Activated naive CD4-positive, alpha-beta T cell treated with anti-CD3 and anti-CD28 coated beads, Interleukin-2, amount 10 ng/mL, durations not matched to agents 7 days and 5 days (primary cell): ENCODE data around the gene SUOX.
"Not testable (repeated sequence)": the region's sequence is repeated elsewhere in the genome, so short reads cannot be mapped to it uniquely, and the experiment has no call there.

ENCODE experiments used
- CTCF ChIA-PET: fragments of 350-600 bp; sonication (Branson Sonifier 250); formaldehyde crosslinking; loops from one replicate; lab custom pipeline; 2021; ENCODE audit warnings: antibody characterized with exemption; lab: Charles Lee
- DNase-seq: peaks from one replicate; pipeline ENCODE4 v3.0.0-alpha.2; 2020
- H3K27ac Mint-ChIP-seq: one replicate; pipeline ENCODE4 v1.8.0; 2021; ENCODE audit warnings: mild to moderate bottlenecking, moderate library complexity, mixed read lengths
- H3K27me3 Mint-ChIP-seq: one replicate; pipeline ENCODE4 v1.8.0; 2021; ENCODE audit warnings: mild to moderate bottlenecking, mixed read lengths
- H3K36me3 Mint-ChIP-seq: one replicate; pipeline ENCODE4 v1.8.0; 2021; ENCODE audit warnings: mixed read lengths
- H3K4me1 Mint-ChIP-seq: one replicate; pipeline ENCODE4 v1.8.0; 2021; ENCODE audit warnings: mixed read lengths
- H3K4me3 Mint-ChIP-seq: one replicate; pipeline ENCODE4 v1.8.0; 2021; ENCODE audit warnings: mild to moderate bottlenecking, moderate library complexity, mixed read lengths
- H3K9me3 Mint-ChIP-seq: one replicate; pipeline ENCODE4 v1.8.0; 2021; ENCODE audit warnings: mixed read lengths

Gene SUOX

DNA sequence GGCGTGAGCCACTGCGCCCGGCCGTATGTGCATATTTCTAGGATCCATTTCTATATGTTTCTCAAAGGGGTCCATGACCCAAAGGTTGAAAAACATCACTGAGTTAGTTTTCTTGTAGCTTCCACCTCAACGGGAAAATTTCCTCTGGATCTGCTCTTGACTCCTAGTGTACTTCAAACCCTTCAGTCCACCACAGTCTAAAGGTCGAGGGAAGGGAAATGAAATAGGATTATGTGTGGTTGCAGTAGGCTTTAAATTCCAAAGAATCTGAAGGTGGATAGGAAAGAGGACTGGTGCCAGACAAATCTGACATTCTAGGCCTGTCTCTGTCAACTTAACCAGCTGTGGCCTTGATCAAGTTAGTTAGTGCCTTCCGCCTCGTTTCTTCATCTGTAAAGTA is 1.7 kb upstream of the SUOX start:
- Mint-ChIP-seq H3K36me3 (peaks cover 39% of the 10 kb centered on the region), H3K4me1 (peaks cover 35% of the 10 kb centered on the region)
- CTCF ChIA-PET = interaction anchor here (0.7 to 7.3 kb wide), 21 partner anchors 10 to 268 kb away, joined by 3 to 128 read pairs (median 7); partner anchors contain the start of genes RAB5B, RPL41, SMARCC2 and ZC3H10

DNA sequence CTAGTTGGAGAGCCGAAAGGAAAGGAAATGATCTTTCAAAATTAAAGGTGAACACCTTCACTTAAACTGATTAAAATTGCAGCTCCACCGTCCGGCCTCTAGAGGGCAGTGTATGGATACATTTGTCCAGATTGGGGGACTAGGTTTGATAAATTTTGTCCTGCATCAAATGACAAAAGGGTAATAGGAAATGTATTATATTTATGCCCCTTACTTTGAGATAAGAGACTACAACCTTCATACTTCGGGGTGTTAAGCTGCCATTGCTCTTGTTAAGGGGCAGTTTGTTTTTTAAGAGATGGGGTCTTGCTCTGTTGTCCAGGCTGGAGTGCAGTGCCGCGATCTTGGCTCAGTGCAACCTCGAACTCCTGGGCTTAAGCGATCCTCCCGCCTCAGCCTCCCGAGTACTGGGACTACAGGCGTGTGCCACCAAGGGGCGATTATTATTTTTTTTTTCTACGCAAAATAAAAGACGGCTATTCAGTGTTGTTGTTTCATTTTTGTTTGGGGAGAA is 818 bp upstream of the SUOX start:
- Mint-ChIP-seq H3K9me3 (no peaks in the 10 kb centered on the region), H3K4me1 (peaks cover 35% of the 10 kb centered on the region), H3K27ac (peak overlapping the region; percentile 42), H3K27me3 (peaks cover 30% of the 10 kb centered on the region), H3K4me3 (peak overlapping the region; percentile 57), H3K36me3 (peaks cover 30% of the 10 kb centered on the region)
- CTCF ChIA-PET = interaction anchor here (0.7 to 7.3 kb wide), 28 partner anchors 9 to 267 kb away, joined by 3 to 128 read pairs (median 5); partner anchors contain the start of genes IKZF4, RAB5B, RPL41 and SMARCC2
- DNase-seq = peak; percentile 77

More for the DNA sequence above, 1.7 kb upstream of the SUOX start:
- Mint-ChIP-seq H3K9me3 (no peaks in the 10 kb centered on the region), H3K27me3 (peaks cover 30% of the 10 kb centered on the region), H3K4me3 (no peak overlapping the region), H3K27ac (peak overlapping the region; percentile 11)
- DNase-seq = no peak

DNA sequence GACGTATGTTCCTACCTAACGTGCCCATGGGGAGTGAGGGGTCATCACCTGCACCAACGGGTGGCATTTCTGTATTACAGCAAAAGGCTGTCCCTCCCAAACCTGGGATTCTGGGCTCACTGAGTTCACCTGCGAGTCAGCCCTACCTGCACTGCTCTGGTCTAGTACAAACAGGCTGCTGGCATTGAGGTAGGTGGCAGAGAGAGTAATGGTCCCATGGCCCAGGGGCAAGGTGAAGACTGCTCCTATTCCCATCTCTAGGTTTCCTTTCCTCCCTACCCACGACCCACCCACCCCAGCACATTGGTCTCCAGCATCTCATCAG is 421 bp downstream of the SUOX start:
- DNase-seq = no peak
- H3K4me1 Mint-ChIP-seq = peaks cover 35% of the 10 kb centered on the region

DNA sequence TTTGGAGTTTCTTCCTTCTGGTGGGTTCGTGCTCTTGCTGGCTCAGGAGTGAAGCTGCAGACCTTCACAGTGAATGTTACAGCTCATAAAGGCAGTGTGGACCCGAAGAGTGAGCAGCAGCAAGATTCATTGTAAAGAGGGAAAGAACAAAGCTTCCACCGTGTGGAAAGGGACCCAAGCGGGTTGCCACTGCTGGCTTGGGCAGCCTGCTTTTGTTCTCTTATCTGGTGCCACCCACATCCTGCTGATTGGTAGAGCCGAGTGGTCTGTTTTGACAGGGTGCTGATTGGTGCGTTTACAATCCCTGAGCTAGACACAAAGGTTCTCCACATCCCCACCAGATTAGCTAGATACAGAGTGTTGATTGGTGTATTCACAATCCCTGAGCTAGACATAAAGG is 2.4 kb downstream of the SUOX start:
- H3K4me3 Mint-ChIP-seq, H3K36me3 Mint-ChIP-seq, H3K9me3 Mint-ChIP-seq: not testable (repeated sequence)
- Mint-ChIP-seq H3K27ac (peak overlapping the region; percentile 28), H3K27me3 (peaks cover 33% of the 10 kb centered on the region), H3K4me1 (peaks cover 33% of the 10 kb centered on the region)
- peak; percentile 29 for DNase-seq
- CTCF ChIA-PET = interaction anchor here (2.4 kb wide), 1 partner anchor 30 kb away, joined by 19 read pairs; no protein-coding TSS in a partner anchor

More for the DNA sequence above, 421 bp downstream of the SUOX start:
- no peaks in the 10 kb centered on the region for H3K9me3 Mint-ChIP-seq
- no peak overlapping the region for H3K27ac Mint-ChIP-seq
- CTCF ChIA-PET = interaction anchor here (0.7 to 7.3 kb wide), 9 partner anchors 10 to 327 kb away, joined by 3 to 128 read pairs (median 8); partner anchors contain the start of genes IKZF4 and RAB5B
- H3K27me3 Mint-ChIP-seq = peaks cover 30% of the 10 kb centered on the region
- peaks cover 18% of the 10 kb centered on the region for H3K36me3 Mint-ChIP-seq
- H3K4me3 Mint-ChIP-seq = peak overlapping the region; percentile 56

DNA sequence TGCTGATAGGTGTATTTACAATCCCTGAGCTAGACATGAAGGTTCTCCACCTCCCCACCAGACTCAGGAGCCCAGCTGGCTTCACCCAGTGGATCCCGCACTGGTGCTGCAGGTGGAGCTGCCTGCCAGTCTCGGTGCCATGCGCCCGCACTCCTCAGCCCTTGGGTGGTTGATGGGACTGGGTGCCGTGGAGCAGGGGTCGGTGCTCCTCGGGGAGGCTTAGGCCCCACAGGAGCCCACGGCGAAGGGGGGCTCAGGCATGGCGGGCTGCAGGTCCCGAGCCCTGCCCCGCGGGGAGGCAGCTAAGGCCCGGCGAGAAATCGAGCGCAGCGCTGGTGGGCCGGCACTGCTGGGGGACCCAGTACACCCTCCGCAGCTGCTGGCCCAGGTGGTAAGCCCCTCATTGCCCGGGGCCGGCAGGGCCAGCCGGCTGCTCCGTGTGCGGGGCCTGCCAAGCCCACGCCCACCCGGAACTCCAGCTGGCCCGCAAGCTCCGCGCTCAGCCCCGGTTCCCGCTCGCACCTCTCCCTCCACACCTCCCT is 3.0 kb downstream of the SUOX start:
- CTCF ChIA-PET = interaction anchor here (2.4 kb wide), 1 partner anchor 29 kb away, joined by 19 read pairs; no protein-coding TSS in a partner anchor
- DNase-seq, H3K9me3 Mint-ChIP-seq, H3K36me3 Mint-ChIP-seq, H3K27ac Mint-ChIP-seq, H3K4me3 Mint-ChIP-seq: not testable (repeated sequence)
- Mint-ChIP-seq H3K4me1 (peaks cover 35% of the 10 kb centered on the region), H3K27me3 (peaks cover 34% of the 10 kb centered on the region)

DNA sequence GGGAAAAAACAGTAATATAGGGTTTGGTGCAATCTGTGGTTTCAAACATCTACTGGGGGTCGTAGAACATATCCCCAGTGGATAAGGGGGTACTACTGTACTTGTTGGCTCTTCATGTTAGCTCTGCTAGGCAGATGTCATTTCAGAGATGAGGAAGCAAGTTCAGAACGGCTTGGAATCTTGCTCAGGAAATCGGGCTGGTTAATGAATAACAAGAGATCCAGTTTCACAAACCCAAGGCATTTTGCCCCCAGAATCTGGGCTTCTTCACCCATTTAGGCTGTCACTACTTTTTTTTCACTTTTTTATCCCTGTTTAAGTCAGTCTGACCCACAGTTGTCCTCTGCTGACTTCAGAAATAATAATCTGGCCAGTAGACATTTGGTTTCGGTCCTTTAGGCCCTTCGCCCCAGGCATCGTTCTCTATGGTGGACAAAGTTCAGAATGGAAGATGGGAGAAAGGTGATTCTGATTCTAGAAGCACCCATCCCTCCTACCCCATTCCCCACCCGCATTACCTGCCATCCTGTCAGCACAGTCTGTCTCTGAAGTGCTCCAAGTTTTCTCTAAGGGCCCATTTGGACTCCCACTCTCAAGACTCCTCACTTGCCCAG is 4.5 kb downstream of the SUOX start:
- Mint-ChIP-seq H3K4me3 (no peak overlapping the region), H3K4me1 (peaks cover 40% of the 10 kb centered on the region), H3K36me3 (peaks cover 7% of the 10 kb centered on the region), H3K27ac (no peak overlapping the region), H3K27me3 (peaks cover 34% of the 10 kb centered on the region), H3K9me3 (no peaks in the 10 kb centered on the region)
- CTCF ChIA-PET = interaction anchor here (1.5 kb wide), 1 partner anchor 27 kb away, joined by 5 read pairs; no protein-coding TSS in a partner anchor
- no peak for DNase-seq

DNA sequence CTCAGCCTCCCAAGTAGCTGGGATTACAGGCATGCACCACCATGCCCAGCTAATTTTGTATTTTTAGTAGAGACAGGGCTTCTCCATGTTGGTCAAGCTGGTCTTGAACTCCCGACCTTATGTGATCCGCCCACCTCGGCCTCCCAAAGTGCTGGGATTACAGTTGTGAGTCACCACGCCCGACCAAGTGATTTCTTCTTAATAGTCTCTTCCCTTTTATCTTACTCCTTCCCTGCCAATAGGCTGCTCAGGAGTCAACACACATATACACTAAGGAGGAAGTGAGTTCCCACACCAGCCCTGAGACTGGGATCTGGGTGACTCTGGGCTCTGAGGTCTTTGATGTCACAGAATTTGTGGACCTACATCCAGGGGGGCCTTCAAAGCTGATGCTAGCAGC is 6.3 kb downstream of the SUOX start:
- not testable (repeated sequence) for H3K36me3 Mint-ChIP-seq, DNase-seq, H3K27ac Mint-ChIP-seq, H3K4me3 Mint-ChIP-seq, H3K9me3 Mint-ChIP-seq
- CTCF ChIA-PET = interaction anchor here (0.7 kb wide), 1 partner anchor 112 kb away, joined by 3 read pairs; no protein-coding TSS in a partner anchor
- peaks cover 38% of the 10 kb centered on the region for H3K4me1 Mint-ChIP-seq
- H3K27me3 Mint-ChIP-seq = peaks cover 22% of the 10 kb centered on the region

DNA sequence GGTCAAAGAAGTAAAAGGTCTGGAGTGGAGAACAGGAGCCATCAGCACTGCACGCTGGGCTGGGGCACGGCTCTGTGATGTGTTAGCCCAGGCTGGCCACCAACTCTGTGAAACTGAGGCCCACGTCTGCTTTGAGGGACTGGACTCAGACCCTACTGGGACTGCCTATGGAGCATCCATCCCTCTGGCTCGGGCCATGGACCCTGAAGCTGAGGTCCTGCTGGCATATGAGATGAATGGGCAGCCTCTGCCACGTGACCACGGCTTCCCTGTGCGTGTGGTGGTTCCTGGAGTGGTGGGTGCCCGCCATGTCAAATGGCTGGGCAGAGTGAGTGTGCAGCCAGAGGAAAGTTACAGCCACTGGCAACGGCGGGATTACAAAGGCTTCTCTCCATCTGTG is 7.1 kb downstream of the SUOX start:
- no peaks in the 10 kb centered on the region for H3K9me3 Mint-ChIP-seq
- H3K4me3 Mint-ChIP-seq = no peak overlapping the region
- CTCF ChIA-PET = no interaction called here
- peaks cover 7% of the 10 kb centered on the region for H3K36me3 Mint-ChIP-seq
- H3K27ac Mint-ChIP-seq = no peak overlapping the region
- H3K27me3 Mint-ChIP-seq = peaks cover 14% of the 10 kb centered on the region
- H3K4me1 Mint-ChIP-seq = peaks cover 39% of the 10 kb centered on the region
- no peak for DNase-seq

DNA sequence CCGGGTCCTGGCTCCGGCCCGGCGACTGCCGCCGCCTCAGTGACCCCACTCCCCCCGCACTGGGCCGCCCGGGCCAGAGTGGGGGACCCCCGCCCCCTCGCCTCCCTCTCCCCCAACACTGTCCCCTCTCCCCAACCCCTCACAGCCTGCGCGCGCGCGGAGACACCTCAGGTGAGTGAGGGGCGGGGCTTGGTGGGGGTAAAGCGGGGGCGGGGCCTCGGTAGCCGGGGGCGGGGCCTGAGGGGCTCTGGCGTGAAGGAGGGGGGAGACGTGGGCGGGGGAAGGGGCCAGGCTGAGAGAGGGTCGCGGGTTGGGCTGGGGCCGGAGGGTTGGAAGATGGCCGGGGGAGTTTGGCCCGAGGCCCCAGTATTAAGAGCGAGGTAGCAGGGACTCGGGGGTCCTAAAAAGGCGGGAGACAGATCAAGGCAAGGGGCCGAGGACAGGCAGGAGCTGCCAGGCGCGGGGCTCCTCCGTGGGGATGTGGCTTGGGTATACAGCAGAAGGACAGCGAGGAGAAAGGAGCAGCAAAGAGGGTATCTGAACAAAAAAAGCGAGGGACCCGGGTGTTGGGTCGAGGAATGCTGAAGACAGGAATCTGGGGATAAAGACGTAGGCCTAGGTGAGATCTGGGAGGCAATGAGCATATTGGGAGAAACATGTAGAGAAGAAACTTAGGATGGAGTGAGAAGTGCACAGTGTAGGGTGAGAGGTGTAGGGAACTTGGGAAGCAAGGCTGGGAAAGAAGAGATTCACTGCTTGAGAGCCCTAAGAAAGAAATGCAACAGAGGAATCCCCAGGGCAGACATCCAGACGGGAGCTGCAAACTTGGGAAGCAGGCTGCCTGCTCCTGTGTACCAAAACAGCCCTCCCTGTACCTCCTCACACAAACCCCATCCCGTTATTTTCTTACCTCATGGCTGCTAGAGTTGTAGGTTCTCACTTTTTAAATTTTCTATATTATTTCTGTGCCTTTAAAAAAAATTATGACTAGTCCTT is 10.8 kb downstream of the SUOX start:
- peak overlapping the region; percentile 77 for H3K4me3 Mint-ChIP-seq
- H3K4me1 Mint-ChIP-seq = peaks cover 36% of the 10 kb centered on the region
- CTCF ChIA-PET = interaction anchor here (2.0 to 2.5 kb wide), 2 partner anchors 12 to 22 kb away, joined by 10 to 12 read pairs; partner anchors contain the start of gene SUOX

DNA sequence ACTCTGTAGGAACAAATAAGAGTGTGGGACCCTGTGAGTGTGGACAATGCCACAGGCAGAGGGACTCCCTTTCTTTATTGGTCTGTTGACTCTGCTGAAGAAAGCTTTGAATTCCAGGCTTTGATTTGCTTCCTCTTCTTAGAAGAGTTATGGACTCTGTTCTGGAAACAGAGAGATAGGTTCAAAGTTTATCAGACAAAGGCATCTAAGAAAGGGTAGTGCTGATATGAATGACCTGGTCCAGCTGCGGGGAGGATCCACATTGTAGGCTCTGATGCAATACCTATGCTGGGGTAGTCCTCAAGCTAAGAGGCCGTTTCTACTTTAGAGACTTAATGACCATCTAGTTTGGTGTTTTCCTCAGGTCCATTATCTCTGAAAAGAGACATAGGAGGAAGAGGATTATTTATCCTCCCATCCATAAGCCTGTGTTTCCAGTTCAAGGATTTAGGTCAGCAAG is 13.1 kb downstream of the SUOX start:
- Mint-ChIP-seq H3K9me3 (no peaks in the 10 kb centered on the region), H3K27me3 (peaks cover 11% of the 10 kb centered on the region), H3K4me3 (no peak overlapping the region), H3K27ac (no peak overlapping the region), H3K36me3 (peaks cover 6% of the 10 kb centered on the region), H3K4me1 (peaks cover 35% of the 10 kb centered on the region)
- DNase-seq = no peak
- CTCF ChIA-PET = interaction anchor here (0.9 to 1.1 kb wide), 2 partner anchors 9 to 13 kb away, joined by 3 to 7 read pairs; partner anchors contain the start of gene SUOX

More for the DNA sequence above, 10.8 kb downstream of the SUOX start:
- peak; percentile 79 for DNase-seq
- Mint-ChIP-seq H3K27ac (peak overlapping the region; percentile 40), H3K36me3 (peaks cover 8% of the 10 kb centered on the region), H3K9me3 (no peaks in the 10 kb centered on the region), H3K27me3 (peaks cover 15% of the 10 kb centered on the region)

DNA sequence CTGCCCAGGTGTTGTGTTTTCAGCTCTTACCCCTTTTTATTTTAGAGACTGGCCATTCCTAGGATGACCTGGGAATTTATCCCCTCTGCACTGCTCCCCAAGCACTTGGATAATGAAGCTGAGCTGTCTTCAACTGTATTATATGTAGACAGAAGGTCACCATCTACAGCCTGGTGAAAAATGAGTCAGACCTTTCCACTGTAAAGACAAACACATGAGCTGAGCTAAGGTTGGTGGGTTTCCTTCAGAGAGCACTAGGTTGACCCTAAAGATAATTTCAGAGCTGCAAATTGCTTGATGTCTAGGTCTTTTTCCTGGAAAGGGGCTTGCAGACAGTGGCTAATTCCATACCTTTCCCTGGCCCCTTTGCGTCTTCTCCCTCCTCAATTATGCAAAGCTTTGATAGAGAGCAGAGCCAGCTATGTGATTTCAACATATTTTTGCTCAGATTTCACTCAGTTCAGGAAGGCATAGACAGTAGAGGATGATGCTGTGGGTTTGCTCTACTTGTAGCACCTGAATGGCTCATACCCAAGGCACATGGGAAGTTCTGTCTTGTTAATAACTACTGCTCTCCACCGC is 14.5 kb downstream of the SUOX start:
- Mint-ChIP-seq H3K4me3 (no peak overlapping the region), H3K4me1 (peaks cover 34% of the 10 kb centered on the region), H3K36me3 (peaks cover 6% of the 10 kb centered on the region), H3K27ac (no peak overlapping the region), H3K27me3 (peaks cover 11% of the 10 kb centered on the region), H3K9me3 (no peaks in the 10 kb centered on the region)
- CTCF ChIA-PET = interaction anchor here (0.5 to 1.0 kb wide), 2 partner anchors 68 to 1678 kb away, joined by 3 to 5 read pairs; no protein-coding TSS in a partner anchor
- no peak for DNase-seq

DNA sequence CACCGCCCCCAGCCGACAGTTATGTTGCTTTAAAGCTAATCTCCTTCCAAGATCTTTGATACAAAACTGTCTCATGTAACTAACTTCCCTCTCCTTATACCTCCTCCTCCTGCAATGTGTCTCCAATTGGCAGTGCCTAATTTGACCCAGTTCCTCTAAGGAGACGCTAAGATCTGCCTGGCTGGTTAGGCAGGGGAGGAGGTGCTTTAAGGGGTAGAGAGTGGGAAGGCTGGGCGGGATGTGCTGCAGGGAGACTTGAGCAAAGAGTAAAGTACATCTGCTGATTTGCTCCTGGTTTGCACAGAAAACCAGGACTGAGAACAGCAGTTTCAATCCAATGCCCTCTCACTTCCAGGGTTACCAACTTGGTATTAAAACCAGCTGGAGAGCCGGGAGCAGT is 16.4 kb downstream of the SUOX start:
- H3K4me1 Mint-ChIP-seq = peaks cover 27% of the 10 kb centered on the region
- peaks cover 11% of the 10 kb centered on the region for H3K36me3 Mint-ChIP-seq
- no peak overlapping the region for H3K27ac Mint-ChIP-seq
- H3K27me3 Mint-ChIP-seq = peaks cover 7% of the 10 kb centered on the region
- no peak for DNase-seq
- no peak overlapping the region for H3K4me3 Mint-ChIP-seq
- CTCF ChIA-PET = interaction anchor here (1.3 to 1.6 kb wide), 2 partner anchors 16 to 18 kb away, joined by 5 read pairs; no protein-coding TSS in a partner anchor
- H3K9me3 Mint-ChIP-seq = no peaks in the 10 kb centered on the region

DNA sequence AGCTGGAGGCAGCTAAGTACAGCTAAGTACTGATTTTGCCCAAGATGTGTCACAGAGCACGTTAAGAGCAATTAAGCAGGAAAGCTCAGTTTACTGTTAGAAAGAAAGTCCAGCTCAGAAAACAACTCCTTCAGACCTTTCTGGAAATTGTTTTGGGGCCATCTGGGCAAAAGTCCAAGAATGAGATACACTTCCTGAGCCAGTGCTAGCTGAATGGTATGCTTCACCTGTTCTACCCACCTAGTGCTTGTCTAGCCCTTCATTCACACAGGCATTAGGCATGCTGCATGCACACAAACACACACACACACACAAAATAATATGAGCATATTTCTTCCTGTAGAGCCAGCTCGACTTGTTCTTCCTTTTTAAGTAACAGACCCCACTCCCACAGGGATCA is 17.1 kb downstream of the SUOX start:
- CTCF ChIA-PET = interaction anchor here (1.3 to 1.6 kb wide), 2 partner anchors 15 to 18 kb away, joined by 5 read pairs; no protein-coding TSS in a partner anchor
- DNase-seq = no peak
- peaks cover 24% of the 10 kb centered on the region for H3K4me1 Mint-ChIP-seq
- H3K27me3 Mint-ChIP-seq = peaks cover 7% of the 10 kb centered on the region
- no peaks in the 10 kb centered on the region for H3K9me3 Mint-ChIP-seq
- H3K27ac Mint-ChIP-seq = no peak overlapping the region
- H3K4me3 Mint-ChIP-seq = no peak overlapping the region
- H3K36me3 Mint-ChIP-seq = peaks cover 12% of the 10 kb centered on the region
